H1 (cell line): ENCODE measurements around the gene RIPOR2. TPM values are rescaled to one million over a fixed set of nuclear protein-coding genes. Genes with fewer than 3 reads are reported as not detected.

Source experiments
- CHD2 ChIP-seq: IDR thresholded peaks from 2 replicates; pipeline ENCODE4 v1.6.1; 2012; ENCODE audit warnings: low read length, improper control_type of control experiment
- CREB1 ChIP-seq: IDR thresholded peaks from 2 replicates; pipeline ENCODE4 v1.6.1; 2012; ENCODE audit warnings: inconsistent platforms
- RBBP5 ChIP-seq: IDR thresholded peaks from 2 replicates; pipeline ENCODE4 v1.7.1; 2012; ENCODE audit warnings: low read depth, mild to moderate bottlenecking, inconsistent platforms, low read length, moderate library complexity, borderline replicate concordance
- SIX5 ChIP-seq: IDR thresholded peaks from 2 replicates; pipeline ENCODE4 v1.6.1; 2011; ENCODE audit warnings: mild to moderate bottlenecking, low read depth, low read length
- SP1 ChIP-seq: IDR thresholded peaks from 2 replicates; pipeline ENCODE4 v1.6.1; 2011; ENCODE audit warnings: low read depth, low read length
- SRF ChIP-seq: IDR thresholded peaks from 2 replicates; pipeline ENCODE4 v1.6.1; 2011; ENCODE audit warnings: mild to moderate bottlenecking, low read depth, low read length, moderate library complexity
- TAF1 ChIP-seq: IDR thresholded peaks from 2 replicates; pipeline ENCODE4 v1.6.1; 2011; ENCODE audit warnings: mild to moderate bottlenecking, low read depth, low read length
- polyA plus RNA-seq, 7 experiments: library from polyadenylated mRNA; depleted of rRNA in 3 of 7; stranded (reverse) in 5 of 7; unstranded in 2 of 7; fragments of >200 nt in 5 of 7; fragments of 200-250 nt in 2 of 7; gene quantifications; 1 replicate in 5 of 7; 2 replicates in 1 of 7; 4 replicates in 1 of 7; pipeline versions ENCODE4 v1.2.1 to v1.2.3, GENCODE V29; 2011 to 2013; ENCODE audit warnings: missing spikeins in 2 of 7, mixed read lengths in 2 of 7
- total RNA-seq: library from RNA; stranded (reverse); fragmentation: NEBNext Ultra II Directional; extraction: Animal tissue kit (Norgen Biotek cat#: 25700); gene quantifications from 2 replicates; pipeline ENCODE4 v1.2.1, GENCODE V29; 2021
- TF ChIP-seq, protein P1 (sequence below): fragments of 300-600 bp; sonication (generic); IDR thresholded peaks from 2 replicates; pipeline ENCODE4 v1.7.1; 2012; ENCODE audit warnings: low read length, moderate library complexity, mild to moderate bottlenecking, inconsistent platforms; ENCODE audit not compliant: insufficient replicate concordance
- TF ChIP-seq, protein P2 (sequence below): IDR thresholded peaks from 2 replicates; pipeline ENCODE4 v1.6.1; 2012; ENCODE audit warnings: low read length, inconsistent platforms

Gene RIPOR2
- total and polyA plus RNA-seq, 2 of the 8 experiments (the other 6 are each of a cell fraction or from before 2014, with no cell fraction given), result 16.7 to 45.6 TPM

DNA sequence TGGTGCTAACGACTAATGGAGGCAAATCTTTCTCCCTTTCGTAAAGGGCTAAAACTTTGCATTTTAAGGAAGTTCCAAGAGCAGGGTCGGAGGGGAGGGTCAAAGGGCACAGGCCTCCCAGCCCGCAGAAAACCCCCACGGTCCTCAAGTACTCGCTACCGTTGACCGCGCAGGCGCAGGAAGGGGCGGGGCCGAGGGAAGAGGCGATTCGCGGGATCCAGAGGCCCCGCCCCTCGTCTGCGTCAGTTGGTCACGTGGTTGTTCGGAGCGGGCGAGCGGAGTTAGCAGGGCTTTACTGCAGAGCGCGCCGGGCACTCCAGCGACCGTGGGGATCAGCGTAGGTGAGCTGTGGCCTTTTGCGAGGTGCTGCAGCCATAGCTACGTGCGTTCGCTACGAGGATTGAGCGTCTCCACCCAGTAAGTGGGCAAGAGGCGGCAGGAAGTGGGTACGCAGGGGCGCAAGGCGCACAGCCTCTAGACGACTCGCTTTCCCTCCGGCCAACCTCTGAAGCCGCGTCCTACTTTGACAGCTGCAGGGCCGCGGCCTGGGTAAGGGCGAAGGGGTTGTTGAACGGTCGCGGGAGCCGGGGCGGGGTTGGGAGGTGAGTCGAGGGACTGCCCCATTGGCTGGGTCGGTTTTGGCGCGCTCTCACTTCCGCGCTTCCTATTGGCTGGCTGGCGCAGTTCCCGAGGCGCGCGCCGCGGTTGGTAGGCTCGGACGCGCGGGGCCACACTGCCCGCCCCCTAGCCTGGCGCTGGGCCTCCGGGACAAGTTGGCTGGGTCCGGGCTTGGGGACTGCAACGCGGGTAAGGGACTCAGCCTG lies 160.9 kb downstream of the RIPOR2 start, which contains the start of gene GMNN (continued):
- TF ChIP-seq, protein P1, sequence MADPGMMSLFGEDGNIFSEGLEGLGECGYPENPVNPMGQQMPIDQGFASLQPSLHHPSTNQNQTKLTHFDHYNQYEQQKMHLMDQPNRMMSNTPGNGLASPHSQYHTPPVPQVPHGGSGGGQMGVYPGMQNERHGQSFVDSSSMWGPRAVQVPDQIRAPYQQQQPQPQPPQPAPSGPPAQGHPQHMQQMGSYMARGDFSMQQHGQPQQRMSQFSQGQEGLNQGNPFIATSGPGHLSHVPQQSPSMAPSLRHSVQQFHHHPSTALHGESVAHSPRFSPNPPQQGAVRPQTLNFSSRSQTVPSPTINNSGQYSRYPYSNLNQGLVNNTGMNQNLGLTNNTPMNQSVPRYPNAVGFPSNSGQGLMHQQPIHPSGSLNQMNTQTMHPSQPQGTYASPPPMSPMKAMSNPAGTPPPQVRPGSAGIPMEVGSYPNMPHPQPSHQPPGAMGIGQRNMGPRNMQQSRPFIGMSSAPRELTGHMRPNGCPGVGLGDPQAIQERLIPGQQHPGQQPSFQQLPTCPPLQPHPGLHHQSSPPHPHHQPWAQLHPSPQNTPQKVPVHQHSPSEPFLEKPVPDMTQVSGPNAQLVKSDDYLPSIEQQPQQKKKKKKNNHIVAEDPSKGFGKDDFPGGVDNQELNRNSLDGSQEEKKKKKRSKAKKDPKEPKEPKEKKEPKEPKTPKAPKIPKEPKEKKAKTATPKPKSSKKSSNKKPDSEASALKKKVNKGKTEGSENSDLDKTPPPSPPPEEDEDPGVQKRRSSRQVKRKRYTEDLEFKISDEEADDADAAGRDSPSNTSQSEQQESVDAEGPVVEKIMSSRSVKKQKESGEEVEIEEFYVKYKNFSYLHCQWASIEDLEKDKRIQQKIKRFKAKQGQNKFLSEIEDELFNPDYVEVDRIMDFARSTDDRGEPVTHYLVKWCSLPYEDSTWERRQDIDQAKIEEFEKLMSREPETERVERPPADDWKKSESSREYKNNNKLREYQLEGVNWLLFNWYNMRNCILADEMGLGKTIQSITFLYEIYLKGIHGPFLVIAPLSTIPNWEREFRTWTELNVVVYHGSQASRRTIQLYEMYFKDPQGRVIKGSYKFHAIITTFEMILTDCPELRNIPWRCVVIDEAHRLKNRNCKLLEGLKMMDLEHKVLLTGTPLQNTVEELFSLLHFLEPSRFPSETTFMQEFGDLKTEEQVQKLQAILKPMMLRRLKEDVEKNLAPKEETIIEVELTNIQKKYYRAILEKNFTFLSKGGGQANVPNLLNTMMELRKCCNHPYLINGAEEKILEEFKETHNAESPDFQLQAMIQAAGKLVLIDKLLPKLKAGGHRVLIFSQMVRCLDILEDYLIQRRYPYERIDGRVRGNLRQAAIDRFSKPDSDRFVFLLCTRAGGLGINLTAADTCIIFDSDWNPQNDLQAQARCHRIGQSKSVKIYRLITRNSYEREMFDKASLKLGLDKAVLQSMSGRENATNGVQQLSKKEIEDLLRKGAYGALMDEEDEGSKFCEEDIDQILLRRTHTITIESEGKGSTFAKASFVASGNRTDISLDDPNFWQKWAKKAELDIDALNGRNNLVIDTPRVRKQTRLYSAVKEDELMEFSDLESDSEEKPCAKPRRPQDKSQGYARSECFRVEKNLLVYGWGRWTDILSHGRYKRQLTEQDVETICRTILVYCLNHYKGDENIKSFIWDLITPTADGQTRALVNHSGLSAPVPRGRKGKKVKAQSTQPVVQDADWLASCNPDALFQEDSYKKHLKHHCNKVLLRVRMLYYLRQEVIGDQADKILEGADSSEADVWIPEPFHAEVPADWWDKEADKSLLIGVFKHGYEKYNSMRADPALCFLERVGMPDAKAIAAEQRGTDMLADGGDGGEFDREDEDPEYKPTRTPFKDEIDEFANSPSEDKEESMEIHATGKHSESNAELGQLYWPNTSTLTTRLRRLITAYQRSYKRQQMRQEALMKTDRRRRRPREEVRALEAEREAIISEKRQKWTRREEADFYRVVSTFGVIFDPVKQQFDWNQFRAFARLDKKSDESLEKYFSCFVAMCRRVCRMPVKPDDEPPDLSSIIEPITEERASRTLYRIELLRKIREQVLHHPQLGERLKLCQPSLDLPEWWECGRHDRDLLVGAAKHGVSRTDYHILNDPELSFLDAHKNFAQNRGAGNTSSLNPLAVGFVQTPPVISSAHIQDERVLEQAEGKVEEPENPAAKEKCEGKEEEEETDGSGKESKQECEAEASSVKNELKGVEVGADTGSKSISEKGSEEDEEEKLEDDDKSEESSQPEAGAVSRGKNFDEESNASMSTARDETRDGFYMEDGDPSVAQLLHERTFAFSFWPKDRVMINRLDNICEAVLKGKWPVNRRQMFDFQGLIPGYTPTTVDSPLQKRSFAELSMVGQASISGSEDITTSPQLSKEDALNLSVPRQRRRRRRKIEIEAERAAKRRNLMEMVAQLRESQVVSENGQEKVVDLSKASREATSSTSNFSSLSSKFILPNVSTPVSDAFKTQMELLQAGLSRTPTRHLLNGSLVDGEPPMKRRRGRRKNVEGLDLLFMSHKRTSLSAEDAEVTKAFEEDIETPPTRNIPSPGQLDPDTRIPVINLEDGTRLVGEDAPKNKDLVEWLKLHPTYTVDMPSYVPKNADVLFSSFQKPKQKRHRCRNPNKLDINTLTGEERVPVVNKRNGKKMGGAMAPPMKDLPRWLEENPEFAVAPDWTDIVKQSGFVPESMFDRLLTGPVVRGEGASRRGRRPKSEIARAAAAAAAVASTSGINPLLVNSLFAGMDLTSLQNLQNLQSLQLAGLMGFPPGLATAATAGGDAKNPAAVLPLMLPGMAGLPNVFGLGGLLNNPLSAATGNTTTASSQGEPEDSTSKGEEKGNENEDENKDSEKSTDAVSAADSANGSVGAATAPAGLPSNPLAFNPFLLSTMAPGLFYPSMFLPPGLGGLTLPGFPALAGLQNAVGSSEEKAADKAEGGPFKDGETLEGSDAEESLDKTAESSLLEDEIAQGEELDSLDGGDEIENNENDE, result no peak
- TF ChIP-seq RBBP5 (peak; percentile 71; the same call in 1 of the 2 replicates), SP1 (peak; percentile 64; the same call in 1 of the 2 replicates), CHD2 (peak; percentile 66), SIX5 (no peak), TAF1 (peak; percentile 83), CREB1 (peak; percentile 12; the same call in 1 of the 2 replicates), SRF (no peak)
- TF ChIP-seq, protein P2, sequence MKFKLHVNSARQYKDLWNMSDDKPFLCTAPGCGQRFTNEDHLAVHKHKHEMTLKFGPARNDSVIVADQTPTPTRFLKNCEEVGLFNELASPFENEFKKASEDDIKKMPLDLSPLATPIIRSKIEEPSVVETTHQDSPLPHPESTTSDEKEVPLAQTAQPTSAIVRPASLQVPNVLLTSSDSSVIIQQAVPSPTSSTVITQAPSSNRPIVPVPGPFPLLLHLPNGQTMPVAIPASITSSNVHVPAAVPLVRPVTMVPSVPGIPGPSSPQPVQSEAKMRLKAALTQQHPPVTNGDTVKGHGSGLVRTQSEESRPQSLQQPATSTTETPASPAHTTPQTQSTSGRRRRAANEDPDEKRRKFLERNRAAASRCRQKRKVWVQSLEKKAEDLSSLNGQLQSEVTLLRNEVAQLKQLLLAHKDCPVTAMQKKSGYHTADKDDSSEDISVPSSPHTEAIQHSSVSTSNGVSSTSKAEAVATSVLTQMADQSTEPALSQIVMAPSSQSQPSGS, result no peak
